Measurements from ENCODE around the gene DACH1. TPM values are rescaled to one million over a fixed set of nuclear protein-coding genes. Genes with fewer than 3 reads are reported as not detected.

Gene DACH1
- total and polyA plus RNA-seq, 2 of the 8 experiments (the other 6 are each of a cell fraction or from before 2014, with no cell fraction given): 0.12 to 0.67 TPM

DNA sequence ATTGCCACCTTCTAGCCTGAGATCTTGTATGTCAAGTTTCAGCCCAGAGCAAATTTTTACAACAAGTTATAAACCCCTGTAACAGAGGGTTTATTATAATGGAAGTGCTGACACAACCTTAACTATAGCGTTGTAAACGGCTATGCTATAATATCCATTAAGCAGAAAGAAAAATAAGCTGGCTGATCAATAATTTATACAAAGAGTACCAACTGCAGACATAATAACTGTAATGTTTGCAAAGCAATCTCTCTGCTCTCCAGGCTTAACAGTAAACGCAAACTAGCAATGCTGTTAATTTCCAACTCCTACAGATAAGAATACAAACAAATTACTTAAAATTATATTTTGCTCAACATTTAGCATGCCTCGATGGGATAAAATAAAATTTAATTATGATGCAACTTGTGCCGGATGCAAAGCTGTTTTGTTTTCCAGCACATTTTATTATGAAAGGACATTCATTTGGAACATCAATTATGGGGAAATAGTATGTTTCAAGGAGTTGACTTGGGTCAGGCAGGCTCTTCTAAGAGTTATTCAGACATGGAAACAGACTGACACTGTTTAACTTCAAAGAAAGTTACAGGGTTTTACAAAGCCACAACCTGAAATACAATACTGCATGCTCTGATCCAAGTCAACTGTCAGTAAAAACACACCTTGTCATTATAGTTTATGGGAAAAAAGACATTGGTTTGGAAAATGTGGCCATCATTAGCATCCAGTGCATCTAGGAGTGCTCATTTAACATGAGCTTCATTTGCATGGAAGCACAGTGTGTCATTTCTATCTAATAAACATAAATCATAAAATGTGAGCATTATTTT is 6.6 kb upstream of the DACH1 start:
- ChIA-PET POLR2A (ENCODE audit: partially characterized antibody) (no interaction called here), CTCF (ENCODE audit: partially characterized antibody) (no interaction called here)
- Histone ChIP-seq H3K79me1 (ENCODE audit: low read depth, low read length) (no peaks in the 10 kb centered on the region), H3K27me3 (replicated peaks in 1 of 4; ENCODE audit: control insufficient read depth in 3 of 4, extremely low read depth in 1 of 4, insufficient read depth in 3 of 4, low read length in 3 of 4) (peaks cover 0 to 10% (median 7%) of the 10 kb centered on the region in 4 experiments; a peak in 5 of 7 replicates), H4K20me1 (replicated peaks in 1 of 2; ENCODE audit: control insufficient read depth in 1 of 2, insufficient read depth in 2 of 2, low read length in 2 of 2) (no peaks in the 10 kb centered on the region), H3K27ac (ENCODE audit: low read depth, low read length) (no peak overlapping the region), H2BK20ac (ENCODE audit: low read length) (no peak overlapping the region), H3K18ac (ENCODE audit: extremely low read depth, low read length) (no peak overlapping the region), H2BK15ac (ENCODE audit: low read length) (no peak overlapping the region), H4K5ac (ENCODE audit: insufficient read length, low read depth, low read length) (no peak overlapping the region), H3K79me2 (ENCODE audit: control insufficient read depth in 1 of 2, insufficient read depth in 2 of 2, low read length in 2 of 2) (no peaks in the 10 kb centered on the region), H3K4me3 (ENCODE audit: extremely low read depth in 1 of 4, insufficient read depth in 2 of 4, low read depth in 3 of 4, low read length in 4 of 4) (no peak overlapping the region), H3K36me3 (ENCODE audit: control insufficient read depth in 2 of 4, insufficient read depth in 4 of 4, low read length in 3 of 4) (no peaks in the 10 kb centered on the region), H3K9me3 (ENCODE audit: insufficient read depth in 2 of 2, low read depth in 1 of 2, low read length in 1 of 2) (no peaks in the 10 kb centered on the region), H2BK120ac (replicated peaks; ENCODE audit: low read depth, low read length) (no peak overlapping the region), H2BK5ac (ENCODE audit: low read depth, low read length) (no peak overlapping the region), H3K4me2 (ENCODE audit: insufficient read depth in 1 of 2, low read depth in 2 of 2, low read length in 2 of 2) (no peak overlapping the region), H3K14ac (ENCODE audit: insufficient read length) (no peak overlapping the region), H3K23ac (ENCODE audit: insufficient read length) (no peak overlapping the region), H3K23me2 (ENCODE audit: low read depth, low read length) (no peaks in the 10 kb centered on the region), H4K91ac (replicated peaks; ENCODE audit: insufficient read length, low read length) (no peak overlapping the region), H2AFZ (ENCODE audit: low read length) (no peak overlapping the region), H3K4ac (replicated peaks; ENCODE audit: insufficient read length, low read depth, low read length) (no peak overlapping the region), H3K9ac (replicated peaks in 1 of 4; ENCODE audit: extremely low read depth in 1 of 4, low read depth in 3 of 4, low read length in 3 of 4) (no peak overlapping the region), H3K56ac (replicated peaks; ENCODE audit: insufficient read length, low read depth, low read length) (no peak overlapping the region), H2BK12ac (ENCODE audit: low read depth, low read length) (no peak overlapping the region), H2AK5ac (ENCODE audit: low read depth, low read length) (no peak overlapping the region), H3K4me1 (replicated peaks in 1 of 4; ENCODE audit: control insufficient read depth in 3 of 4, insufficient read depth in 4 of 4, low read length in 3 of 4) (peaks cover 2 to 13% (median 6%) of the 10 kb centered on the region in 4 experiments; a peak in 5 of 7 replicates), H4K8ac (ENCODE audit: extremely low read depth, insufficient read depth, low read length) (no peak overlapping the region)
- no peak for TF ChIP-seq SRF (IDR thresholded peaks at IDR 0.05; ENCODE audit: low read depth, low read length)
- no peak for TF ChIP-seq CHD1 (IDR thresholded peaks at IDR 0.05; ENCODE audit: low read depth, low read length)
- TF ChIP-seq CBX5 (IDR thresholded peaks at IDR 0.05; ENCODE audit: low read depth, low read length): no peak
- TF ChIP-seq CBX8 (IDR thresholded peaks at IDR 0.05; ENCODE audit: borderline replicate concordance, low read depth, low read length): no peak
- TF ChIP-seq POLR2AphosphoS5 (IDR thresholded peaks at IDR 0.05; ENCODE audit: low read depth, low read length): no peak
- FAIRE-seq (no peak), DNase-seq (ENCODE audit: low read depth in 1 of 2, low spot score in 2 of 2) (no peak)
- WGBS, 2 experiments (ENCODE audit: extremely low coverage in 1 of 2, insufficient coverage in 1 of 2, insufficient read length in 1 of 2, insufficient replicate concordance in 2 of 2, low coverage in 1 of 2, low lambda C conversion rate in 2 of 2, missing lambda C conversion rate in 1 of 2): 90% methylated on average over 5 of the region's 5 CpGs; no CpG with 5 or more reads in 1 of the 2 experiments

Measured in H1 (cell line).